RCC 7860 (cell line): ENCODE measurements around the gene TFF3.

Source experiments
- DNase-seq: peaks from one replicate; pipeline ENCODE4 v3.0.0-alpha.2; 2015; ENCODE audit warnings: low spot score
- FAIRE-seq: peaks from 2 replicates; lab custom pipeline; 2012; peaks lifted over from hg19 to GRCh38; lab: Jason Lieb, UNC

Gene TFF3

DNA sequence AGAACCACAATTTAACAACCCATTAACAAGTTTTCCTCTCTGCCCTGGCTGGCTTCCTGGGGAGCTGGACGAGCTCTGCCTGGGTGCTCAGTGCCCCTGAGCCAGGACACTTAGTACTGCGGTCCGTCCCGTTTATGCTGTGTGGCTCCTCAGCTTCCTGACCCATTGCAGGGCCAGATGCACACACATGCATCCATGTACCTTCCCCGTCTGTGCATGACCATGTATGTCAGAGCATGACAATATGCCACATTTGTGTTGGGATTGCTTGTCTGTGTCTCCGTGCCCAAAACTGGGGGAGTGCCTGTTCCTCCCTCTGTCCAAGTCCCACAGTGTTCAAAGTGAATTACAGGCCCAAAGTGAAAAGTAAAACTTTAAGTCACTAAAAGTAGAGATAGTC lies 9.7 kb upstream of the TFF3 start:
- FAIRE-seq, result no peak
- no peak for DNase-seq

DNA sequence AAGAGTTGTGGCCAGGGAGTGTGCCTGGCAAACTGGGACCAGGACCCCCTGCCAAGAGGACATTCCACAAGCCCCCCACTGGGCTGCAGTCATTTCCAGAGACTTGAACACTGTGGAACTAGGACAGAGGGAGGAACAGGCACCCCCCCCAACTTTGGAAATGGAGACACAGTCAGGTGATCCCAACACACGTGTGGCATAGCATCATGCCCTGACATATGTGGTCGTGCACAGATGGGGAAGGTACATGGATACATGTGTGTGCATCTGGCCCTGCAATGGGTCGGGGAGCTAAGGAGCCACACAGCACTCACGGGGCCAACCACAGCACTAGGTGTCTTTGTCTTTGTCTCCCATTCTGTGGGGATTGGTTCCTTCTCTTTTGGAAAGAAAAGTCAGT lies 6.6 kb upstream of the TFF3 start:
- no peak for DNase-seq
- FAIRE-seq, result no peak

DNA sequence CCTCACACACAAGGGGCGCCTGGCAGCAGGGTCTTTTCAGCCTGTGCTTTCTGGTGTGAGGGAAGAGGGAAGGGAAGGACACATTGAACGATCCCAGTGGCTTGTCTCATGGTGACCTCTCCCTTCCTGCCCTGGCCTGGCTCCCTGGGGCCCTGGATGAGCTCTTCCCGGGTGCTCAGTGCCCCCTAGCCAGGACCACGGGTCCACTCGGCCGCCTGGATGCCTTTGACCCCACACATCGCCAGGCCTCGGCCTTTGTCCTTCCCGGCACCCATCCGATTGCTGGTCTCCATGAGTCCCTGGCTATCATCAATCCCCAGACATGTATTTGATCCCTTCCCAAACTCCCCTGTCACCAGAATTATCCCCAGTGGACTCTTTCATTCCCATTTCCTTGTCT lies 6.0 kb upstream of the TFF3 start:
- no peak for DNase-seq
- FAIRE-seq, result no peak

DNA sequence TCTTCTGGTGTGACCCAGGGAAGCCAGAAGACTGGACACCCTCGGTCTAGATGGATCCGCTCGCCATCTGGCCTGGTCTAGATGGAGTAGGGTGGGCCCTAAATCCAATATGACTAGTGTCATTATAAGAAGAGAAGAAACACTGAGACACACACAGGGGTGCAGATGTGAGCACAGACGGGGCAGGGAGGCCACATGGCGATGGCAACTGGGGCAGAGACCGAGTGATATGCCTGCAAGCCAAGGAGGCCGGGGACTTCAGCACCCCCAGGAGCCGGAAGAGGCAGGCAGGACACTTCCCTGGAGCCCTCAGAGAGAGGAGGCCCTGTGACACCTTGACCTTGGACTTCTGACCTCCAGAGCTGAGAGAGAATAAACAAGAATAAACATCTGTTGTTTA lies 5.6 kb upstream of the TFF3 start:
- FAIRE-seq (no peak), DNase-seq (no peak)

DNA sequence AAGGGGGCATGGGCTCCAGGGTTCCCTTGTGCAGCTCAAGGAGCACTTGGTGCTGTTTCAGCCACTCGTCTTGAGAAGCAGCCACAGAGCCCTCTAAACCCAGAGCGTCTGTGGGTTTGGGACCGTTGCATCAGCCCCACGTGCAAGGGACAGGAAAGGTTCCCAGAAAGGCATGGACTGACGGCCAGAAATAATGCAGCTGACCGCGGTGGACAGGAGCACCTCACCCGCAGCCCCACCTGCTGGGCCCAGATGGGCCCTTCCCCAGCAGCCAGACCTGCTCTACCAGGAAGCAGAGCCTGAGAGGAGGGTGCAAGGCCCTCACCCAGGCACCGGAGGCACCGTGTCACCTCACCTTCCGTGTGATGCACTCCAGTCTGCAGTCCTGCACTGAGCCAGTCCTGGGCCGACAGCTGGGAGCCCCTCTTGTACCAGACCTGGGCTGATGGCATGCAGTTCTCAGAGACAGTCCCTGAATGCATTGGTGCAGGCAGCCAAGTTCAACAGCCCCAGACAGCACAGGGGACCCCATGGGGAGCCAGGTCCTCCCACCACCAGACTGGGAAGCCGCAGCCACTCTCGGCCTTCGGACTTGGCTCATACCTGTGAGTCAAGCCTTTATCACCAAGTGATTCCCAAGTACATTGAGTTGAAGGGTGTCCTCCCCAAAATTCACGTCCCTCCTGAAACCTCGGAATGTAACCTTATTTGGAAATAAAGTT lies 4.8 kb upstream of the TFF3 start:
- DNase-seq (no peak), FAIRE-seq (no peak)

DNA sequence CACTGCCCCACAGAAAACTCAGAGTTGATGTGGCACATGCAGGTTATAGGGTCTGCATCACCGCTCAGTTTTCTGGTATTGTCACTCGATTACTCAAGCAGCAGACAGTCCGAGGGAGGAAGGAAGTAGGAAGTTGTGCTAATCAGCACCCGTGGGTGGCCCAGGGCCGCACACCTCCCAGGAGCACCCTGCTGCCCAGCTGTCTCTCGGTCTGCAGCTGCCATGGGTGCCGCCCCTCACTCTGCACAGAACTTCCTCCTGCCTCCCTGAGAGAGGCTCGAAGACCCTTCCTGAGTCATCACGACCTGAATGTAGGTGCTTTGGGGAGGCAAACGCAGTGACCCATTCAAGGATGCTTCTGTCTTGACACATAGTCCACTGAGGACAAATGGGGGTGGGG lies 4.2 kb upstream of the TFF3 start:
- FAIRE-seq (no peak), DNase-seq (no peak)

DNA sequence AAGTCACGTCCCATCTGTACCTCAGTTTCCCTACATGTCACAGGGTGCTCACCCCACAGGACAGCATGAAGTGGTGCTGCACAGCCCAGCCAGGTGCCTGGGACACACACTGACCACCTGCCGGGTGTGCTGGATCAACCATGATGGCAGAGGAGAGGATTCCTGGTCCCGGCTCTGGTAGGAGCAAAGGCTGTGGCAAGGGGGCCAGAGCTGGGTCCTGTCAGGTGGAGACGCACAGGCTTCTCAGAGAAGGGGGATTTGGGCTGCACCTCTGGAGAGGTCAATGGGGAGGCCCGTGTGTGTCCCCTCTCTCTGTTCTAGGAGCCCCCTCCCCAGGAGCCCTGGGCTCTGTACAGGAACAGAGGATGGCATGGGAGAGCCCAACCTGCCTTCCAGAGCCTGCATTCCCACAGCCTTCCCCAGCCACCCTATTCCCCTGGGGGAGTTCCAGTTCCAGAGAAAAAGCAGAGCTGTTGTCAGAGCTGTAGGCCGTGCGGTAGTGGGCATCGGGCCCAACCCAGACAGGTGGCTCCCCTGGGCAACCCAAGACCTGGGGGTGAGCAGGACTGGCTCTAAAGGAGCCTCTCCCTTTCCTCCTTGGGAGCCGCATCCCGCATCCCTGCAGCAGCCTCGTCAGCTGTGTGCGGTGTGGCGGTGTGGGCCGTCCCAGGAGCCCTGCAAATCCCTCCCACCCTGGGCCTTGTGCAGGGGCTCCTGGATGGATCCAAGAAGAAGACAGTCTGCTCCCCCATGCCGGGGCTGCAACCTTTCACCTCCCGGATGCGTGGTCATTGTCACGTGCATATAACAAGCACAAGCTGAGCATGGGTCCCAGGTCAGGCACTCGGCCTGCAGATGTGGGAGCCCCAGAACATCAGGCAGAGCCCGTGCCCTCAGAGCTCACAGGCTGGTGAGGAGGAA lies 2.9 kb upstream of the TFF3 start:
- FAIRE-seq, result no peak
- no peak for DNase-seq

DNA sequence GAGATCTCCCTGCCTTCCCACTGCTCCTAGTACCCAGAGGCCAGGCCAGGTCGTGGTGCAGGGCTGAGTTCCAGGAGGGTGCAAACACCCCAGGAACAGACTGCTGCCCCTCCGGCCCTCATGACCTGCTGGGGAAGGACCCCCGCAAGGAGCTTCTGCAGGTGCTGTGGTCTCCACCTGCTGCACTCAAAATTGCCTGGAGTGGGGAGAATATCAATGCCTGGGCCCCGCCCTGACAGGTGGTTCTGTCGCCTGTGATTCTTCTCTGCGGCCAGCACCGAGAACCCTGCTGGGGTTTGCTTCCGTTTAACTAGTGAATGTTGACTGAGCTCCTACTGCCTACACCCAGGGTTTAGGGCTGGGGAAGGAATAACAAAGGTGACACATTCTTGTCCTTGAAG lies 2.1 kb upstream of the TFF3 start:
- FAIRE-seq (no peak), DNase-seq (no peak)

DNA sequence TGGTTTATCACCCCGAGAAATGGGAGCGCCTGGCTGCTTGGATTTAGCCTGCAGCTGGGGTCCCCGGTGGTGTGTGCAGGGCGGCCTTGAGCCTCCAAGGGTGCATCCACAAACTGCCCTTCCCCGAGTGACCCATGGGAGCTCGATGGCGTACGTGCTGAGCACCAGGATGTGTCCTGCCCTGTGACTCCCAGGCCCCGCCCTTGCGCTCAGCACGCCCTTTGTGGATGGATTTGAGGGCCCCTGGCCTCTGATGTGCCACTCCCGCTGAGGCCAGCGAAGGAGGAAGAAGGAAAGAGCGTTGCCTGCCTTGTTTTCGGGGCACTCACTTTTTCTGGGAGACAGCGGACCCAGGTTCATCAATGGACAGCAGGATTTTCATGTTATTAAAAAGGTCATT lies 1.7 kb upstream of the TFF3 start:
- no peak for FAIRE-seq
- no peak for DNase-seq

DNA sequence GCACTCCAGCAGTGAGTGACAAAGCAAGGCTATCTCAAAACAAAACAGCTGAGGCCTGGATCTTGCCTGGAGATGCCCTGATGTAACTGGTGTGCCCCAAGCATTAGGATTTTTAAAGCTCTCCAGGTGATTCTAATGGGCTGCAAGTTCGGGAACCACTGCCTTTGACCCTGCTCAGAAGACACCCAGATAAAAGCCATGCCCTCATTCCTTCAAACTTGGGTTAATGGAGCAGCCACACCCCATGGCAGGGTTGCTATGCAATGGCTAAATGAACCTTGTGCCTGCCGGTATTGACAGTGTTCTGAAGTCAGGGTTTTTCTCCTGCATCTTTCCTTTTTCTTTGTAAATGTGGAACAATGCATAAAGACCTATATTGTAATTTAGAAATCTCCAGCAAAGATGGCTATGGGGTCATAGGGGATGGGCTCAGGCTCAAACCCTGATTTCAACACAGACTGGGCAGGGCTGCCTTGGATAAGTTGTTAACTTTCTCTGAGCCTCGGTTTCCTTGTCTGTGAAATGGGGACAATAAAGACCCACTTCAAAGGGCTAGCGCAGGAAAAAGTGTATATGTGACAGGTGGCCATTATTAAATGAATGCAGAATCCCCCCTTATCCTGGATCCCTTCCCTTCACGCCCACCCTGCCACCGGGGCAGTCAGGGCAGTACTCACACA lies 453 bp downstream of the TFF3 start:
- no peak for DNase-seq
- no peak for FAIRE-seq

DNA sequence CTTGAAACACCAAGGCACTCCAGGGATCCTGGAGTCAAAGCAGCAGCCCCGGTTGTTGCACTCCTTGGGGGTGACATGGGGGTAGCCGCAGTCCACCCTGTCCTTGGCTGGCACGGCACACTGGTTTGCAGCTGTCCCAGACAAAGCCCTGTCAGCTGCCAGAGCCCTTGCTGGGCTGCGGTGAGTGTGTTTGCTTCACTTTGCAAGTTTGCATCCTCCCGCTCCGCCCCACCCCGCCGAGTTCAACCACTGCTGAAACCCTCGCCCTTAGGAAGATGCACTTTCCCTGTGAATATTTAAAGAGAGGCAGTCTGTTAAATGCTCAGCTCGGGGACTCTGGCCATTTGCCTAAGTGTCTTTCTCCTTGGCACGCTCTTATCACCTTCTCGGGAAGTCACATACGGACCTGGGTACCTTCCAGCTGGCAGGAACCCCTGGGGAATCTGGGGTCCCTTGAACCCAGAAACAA lies 1.7 kb downstream of the TFF3 start:
- FAIRE-seq (no peak), DNase-seq (no peak)

DNA sequence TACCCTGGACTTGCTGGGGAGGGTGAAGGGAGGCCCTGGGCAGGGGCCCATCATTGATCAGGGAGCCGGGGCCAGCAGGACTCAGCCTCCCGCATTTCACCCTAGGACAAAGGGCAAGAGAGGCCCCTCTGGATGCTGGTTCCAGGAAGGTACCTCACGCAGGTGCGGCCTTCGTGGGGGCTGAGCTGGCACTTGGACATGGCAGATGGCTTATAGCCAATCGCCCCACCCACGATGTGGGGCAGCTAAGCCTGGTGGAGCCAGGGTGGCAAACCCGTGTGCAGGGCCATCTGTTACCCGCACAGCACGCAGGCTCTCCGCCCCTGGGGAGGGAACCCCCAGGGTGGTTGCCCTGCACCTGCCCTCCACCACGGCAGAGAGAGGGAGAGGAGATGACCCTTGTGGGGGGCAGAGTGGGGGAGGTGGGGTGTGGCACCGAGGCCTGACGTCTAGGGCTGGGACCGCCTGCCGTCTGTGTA lies 2.5 kb downstream of the TFF3 start:
- DNase-seq (no peak), FAIRE-seq (no peak)

DNA sequence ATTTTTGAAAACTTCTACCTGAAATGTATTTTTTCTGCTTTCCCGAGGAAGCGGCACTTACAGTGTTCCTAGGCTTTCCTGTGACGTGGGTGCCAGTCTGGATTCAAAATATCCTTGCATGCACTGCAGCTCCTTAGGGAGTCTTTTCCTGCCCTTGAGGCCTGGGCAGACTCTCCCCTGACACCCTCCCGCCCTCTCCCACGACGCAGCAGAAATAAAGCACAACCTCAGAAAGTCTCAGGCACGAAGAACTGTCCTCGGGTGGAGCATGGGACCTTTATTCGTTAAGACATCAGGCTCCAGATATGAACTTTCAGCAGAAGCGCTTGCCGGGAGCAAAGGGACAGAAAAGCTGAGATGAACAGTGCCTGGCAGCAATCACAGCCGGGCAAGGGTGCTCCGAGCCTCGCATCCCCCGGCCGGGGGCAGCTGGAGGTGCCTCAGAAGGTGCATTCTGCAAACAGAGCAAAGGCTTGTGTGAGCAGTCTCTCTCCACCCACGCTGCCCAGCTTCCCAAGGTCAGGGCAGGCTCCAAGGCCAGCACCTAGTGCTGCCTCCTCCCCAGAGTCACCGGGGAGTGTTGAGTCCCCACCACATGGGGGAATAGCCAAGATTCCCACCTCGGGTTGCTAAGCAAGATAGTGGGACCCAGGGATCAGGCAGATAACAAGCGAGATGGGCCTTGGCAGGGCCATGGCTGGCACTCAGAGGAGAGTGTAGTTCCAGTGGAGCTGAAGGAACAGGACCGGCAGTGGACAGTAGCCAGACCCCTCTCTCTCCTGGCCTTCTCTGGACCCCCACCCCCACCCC lies 3.2 kb downstream of the TFF3 start:
- FAIRE-seq (no peak), DNase-seq (no peak)

DNA sequence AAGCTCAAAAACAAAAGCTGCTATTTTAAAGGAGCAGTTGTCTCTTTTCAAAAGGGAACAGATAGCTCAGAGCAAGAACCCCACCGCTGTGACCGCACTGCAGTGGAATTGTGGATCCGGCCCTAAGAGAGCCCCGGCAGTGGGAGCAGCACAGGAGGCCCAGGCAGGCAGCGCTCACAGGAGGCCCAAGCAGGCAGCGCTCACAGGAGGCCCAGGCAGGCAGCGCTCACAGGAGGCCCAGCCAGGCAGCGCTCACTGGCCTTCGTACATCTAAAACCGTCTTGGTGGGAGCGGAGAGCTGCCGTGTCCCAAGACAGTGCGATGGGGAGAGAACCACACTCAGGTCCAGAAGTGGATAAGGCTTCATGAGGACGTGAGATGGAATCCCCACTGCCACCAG lies 4.0 kb downstream of the TFF3 start:
- no peak for DNase-seq
- no peak for FAIRE-seq

DNA sequence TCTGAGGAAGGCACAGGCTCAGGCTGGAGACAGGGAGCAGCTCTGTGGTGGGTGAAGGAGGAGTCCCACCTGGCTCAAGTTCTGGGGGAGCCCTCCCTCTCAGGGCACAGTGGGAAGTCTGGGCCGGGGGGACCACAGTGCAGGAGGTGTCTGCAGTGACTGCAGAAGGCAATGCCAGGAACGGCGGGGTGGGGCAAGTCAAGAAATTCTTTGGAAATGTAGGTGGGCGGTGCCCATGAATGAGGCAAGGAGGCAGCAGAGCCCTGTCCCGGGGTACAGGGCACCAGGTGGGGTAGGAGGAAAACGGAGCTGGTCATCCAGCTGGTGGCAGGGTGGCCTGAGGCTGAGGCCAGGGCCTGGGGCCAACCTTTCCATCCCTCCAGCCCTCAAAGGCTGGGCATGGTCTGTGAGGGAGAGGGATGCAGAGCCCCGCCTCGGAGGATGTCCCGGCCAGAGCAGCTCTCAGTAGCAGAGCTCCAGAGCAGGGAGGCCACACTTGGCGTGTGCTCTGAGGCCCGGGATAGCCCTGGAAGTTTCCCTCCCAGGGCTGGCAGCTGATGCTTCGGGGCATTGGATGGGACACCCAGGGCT lies 4.7 kb downstream of the TFF3 start:
- FAIRE-seq (no peak), DNase-seq (no peak)

DNA sequence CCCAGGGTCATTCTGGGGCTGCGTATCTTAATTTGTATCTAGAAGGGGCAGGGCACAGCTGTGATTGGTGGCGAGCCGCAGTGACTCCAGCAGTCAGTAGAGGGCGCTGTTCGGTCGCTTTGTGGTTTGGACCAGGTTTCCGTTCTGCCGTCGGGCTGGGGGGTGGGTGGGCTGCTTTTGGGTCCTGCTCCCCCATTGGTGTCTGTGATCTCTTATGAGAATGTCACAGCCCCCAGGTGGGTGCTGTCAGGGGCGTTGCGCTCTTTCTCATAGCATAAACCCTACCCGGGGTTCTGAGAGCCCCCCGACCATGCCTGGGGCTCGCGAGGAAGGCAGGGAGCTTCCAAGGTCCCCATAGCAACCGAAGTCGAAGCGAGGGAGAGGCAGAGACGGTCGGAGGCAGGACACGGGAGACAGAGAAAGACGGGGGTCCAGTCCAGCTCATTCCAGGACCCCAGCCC lies 5.4 kb downstream of the TFF3 start:
- FAIRE-seq (no peak), DNase-seq (no peak)

DNA sequence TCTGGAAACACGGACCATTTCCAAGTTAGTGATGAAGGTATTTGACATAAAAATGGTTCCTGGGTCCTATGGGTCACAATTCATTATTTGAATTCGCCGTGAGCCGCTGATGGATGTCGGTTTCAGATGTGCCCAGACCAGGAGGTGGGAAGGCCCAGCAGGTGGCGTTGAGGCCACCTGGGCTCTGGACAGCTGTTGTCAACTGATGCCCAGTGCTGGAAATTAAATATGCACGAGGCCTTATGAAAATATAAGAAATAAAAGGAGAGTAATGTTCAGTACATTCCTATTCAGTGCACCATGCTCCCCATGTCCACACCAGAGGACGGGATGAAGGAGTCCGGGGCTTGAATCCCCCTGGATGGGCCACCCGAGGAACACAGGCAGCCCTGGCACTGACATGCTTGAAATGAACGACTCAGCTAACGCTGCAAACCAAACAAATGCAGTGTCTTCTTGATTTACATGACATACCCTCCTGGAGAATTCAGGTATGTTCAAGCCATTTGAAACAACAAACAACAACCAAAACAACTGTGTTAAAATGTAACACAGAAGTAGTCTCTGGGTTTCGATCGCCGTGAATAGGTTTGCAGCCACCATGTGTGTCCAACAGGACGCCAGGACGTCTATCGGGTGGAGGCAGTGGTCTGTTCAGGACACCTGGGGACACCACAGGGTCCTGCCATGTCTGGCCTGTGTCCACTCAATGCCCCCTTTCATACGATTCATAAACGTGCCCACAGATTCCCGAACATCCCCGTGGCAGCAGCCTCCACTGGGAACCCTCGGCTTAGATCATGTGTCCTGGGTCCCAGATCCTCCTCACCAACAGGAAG lies 6.1 kb downstream of the TFF3 start:
- no peak for FAIRE-seq
- DNase-seq, result no peak

DNA sequence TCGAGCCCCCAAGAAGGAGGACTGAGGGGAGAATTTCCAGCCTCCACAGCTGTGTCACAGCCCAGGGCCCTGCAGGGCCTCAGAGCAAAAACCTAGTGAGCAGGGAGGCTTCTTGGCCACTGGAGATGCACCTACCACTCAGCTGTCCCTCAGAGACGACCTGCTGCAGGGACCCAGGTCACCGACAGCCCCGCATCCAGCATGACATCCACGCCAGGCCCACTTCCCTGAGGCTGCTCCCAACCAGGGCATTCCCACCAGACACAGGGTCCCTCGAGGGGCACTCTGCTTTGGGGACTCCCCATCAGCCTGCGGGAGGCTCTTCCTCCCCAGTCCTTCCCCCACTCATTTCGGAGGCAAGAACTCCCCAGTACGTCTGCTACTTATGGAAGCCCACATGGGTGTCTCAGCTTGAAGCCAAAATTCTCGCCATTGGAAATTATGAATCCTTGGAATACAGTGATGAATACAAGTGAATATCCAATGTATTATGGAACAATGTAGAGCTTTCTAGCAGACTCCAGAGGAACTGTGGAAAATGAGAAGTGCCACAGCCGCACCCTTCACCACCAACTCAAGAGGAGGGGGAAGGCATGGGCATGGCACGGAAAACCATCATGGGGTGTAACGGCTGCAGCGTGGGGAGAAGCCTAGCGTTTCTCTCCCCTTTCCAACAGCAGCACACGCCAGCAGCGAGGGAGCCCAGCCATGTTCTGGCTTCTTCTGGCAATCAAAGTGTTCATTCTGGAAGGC lies 6.9 kb downstream of the TFF3 start:
- no peak for FAIRE-seq

DNA sequence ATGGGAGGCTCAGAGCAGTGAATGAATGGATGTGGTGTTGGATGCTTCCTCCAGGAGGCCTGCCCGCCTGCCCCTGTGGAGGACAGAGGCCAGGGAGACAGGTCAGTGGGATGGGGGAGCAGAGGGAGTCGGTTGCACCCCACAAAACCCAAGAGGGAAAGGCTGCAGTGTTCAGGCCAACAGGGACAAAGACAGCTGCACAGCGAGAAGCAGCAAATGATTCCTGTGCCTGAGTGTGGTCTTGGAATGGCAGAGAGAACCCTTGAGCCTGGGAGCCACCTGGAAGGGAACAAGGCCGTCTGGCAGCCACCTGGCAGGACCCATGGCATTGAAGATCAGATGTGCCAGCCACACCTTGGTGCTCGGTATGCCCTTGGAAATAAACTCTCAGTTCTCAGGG lies 8.1 kb downstream of the TFF3 start:
- DNase-seq, result no peak

More for the DNA sequence above, 6.9 kb downstream of the TFF3 start:
- DNase-seq, result no peak

More for the DNA sequence above, 8.1 kb downstream of the TFF3 start:
- no peak for FAIRE-seq
